Measurements from ENCODE around the gene IL18RAP. TPM values are rescaled to one million over a fixed set of nuclear protein-coding genes. Genes with fewer than 3 reads are reported as not detected.

The IL18RAP gene
- total and polyA plus RNA-seq, 2 donors from 2014 or later: 2.0 TPM; not detected in 1

GRCh38 chr2:102489646-102490045 is 66.7 kb downstream of the IL18RAP start:
- DNase-seq (no peak), FAIRE-seq (no peak)
- Histone ChIP-seq H3K9ac (ENCODE audit: low read length in 3 of 3) (no peak overlapping the region), H3K27ac (ENCODE audit: low read depth in 2 of 2, low read length in 2 of 2) (no peak overlapping the region), H3K27me3 (ENCODE audit: control insufficient read depth, insufficient read depth, low read length) (no peaks in the 10 kb centered on the region), H3K9me3 (ENCODE audit: control insufficient read depth in 2 of 3, insufficient read depth in 1 of 3, low read length in 3 of 3) (no peaks in the 10 kb centered on the region), H3K4me3 (ENCODE audit: low read length in 3 of 3) (no peak overlapping the region), H3K36me3 (ENCODE audit: control insufficient read depth in 2 of 3, insufficient read depth in 3 of 3, low read length in 3 of 3) (no peaks in the 10 kb centered on the region), H3K4me1 (ENCODE audit: control insufficient read depth in 2 of 3, insufficient read depth in 2 of 3, low read depth in 1 of 3, low read length in 3 of 3) (peaks cover 0 to 2% (median 0%) of the 10 kb centered on the region in 3 donors)
- intact Hi-C loops (cut with DNase I): no loop called here
- TF ChIP-seq CTCF (IDR thresholded peaks at IDR 0.05; ENCODE audit: borderline replicate concordance, extremely low read depth, insufficient read depth): no peak

DNA sequence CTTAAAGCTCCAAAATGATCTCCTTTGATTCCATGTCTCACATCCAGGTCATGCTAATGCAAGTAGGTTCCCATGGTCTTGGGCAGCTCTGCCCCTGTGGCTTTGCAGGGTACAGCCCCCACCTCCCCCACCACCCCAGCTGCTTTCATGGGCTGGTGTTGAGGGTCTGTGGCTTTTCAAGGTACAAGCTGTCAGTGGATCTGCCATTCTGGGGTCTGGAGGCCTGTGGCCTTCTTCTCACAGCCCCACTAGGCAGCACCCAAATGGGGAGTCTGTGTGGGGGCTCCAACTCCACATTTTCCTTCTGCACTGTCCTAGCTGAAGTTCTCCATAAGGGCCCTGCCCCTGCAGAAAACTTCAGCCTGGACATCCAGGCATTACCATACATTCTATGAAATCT is 69.0 kb downstream of the IL18RAP start:
- H3K9ac ChIP-seq (ENCODE audit: low read length in 3 of 3): no peak overlapping the region
- H3K27ac ChIP-seq (ENCODE audit: low read depth in 2 of 2, low read length in 2 of 2): no peak overlapping the region
- FAIRE-seq: no peak
- H3K4me3 ChIP-seq (ENCODE audit: low read length in 3 of 3): no peak overlapping the region
- DNase-seq: no peak
- TF ChIP-seq CTCF (IDR thresholded peaks at IDR 0.05; ENCODE audit: borderline replicate concordance, extremely low read depth, insufficient read depth): no peak
- H3K9me3 ChIP-seq (ENCODE audit: control insufficient read depth in 2 of 3, insufficient read depth in 1 of 3, low read length in 3 of 3): no peaks in the 10 kb centered on the region
- H3K4me1 ChIP-seq (ENCODE audit: control insufficient read depth in 2 of 3, insufficient read depth in 2 of 3, low read depth in 1 of 3, low read length in 3 of 3): no peaks in the 10 kb centered on the region
- no peaks in the 10 kb centered on the region for H3K27me3 ChIP-seq (ENCODE audit: control insufficient read depth, insufficient read depth, low read length)
- intact Hi-C loops (cut with DNase I): no loop called here
- no peaks in the 10 kb centered on the region for H3K36me3 ChIP-seq (ENCODE audit: control insufficient read depth in 2 of 3, insufficient read depth in 3 of 3, low read length in 3 of 3)

DNA sequence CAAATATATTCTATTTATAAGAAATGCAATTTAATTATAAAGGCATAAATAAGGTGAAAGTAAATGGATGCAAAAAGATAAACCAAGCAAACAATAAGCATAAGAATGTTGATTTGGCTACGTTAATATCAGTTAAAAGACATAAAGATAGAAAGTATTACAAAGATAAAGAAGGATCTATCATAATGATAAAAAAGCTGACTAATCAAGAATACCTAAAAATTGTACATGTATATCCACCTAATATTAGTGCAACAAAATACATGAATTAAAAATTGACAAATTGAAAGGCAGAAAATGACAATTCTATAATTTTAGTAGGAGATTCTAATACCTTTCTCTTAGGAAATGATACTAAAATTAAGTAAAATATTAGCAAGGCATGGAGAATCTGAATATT is 71.6 kb downstream of the IL18RAP start:
- DNase-seq (no peak), FAIRE-seq (no peak)
- Histone ChIP-seq H3K27ac (ENCODE audit: low read depth in 2 of 2, low read length in 2 of 2) (no peak overlapping the region), H3K4me1 (ENCODE audit: control insufficient read depth in 2 of 3, insufficient read depth in 2 of 3, low read depth in 1 of 3, low read length in 3 of 3) (no peaks in the 10 kb centered on the region), H3K36me3 (ENCODE audit: control insufficient read depth in 2 of 3, insufficient read depth in 3 of 3, low read length in 3 of 3) (no peaks in the 10 kb centered on the region), H3K9me3 (ENCODE audit: control insufficient read depth in 2 of 3, insufficient read depth in 1 of 3, low read length in 3 of 3) (no peaks in the 10 kb centered on the region), H3K27me3 (ENCODE audit: control insufficient read depth, insufficient read depth, low read length) (no peaks in the 10 kb centered on the region), H3K4me3 (ENCODE audit: low read length in 3 of 3) (no peak overlapping the region), H3K9ac (ENCODE audit: low read length in 3 of 3) (no peak overlapping the region)
- no peak for TF ChIP-seq CTCF (IDR thresholded peaks at IDR 0.05; ENCODE audit: borderline replicate concordance, extremely low read depth, insufficient read depth)
- intact Hi-C loops (cut with DNase I): no loop called here

DNA sequence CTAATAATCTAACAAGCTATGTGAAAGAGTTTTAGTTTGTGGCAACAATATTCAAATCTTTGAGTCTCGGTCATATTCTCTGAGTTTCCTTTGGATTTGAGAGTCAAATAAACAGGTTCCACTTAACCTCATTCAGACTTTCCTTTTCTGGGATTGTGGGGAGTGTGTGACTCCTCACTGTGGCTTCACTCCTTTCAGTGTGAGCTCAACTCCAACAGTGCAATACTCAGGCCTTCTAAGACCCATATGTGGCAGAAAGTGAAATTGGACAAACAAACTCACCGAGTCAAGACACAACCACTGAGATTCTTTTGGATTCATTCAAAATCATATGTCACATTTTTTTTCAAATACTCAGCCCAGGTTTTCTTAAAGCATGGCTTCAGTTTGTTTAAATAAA is 75.5 kb downstream of the IL18RAP start:
- no peak for DNase-seq
- Histone ChIP-seq H3K4me3 (ENCODE audit: low read length in 3 of 3) (no peak overlapping the region), H3K9ac (ENCODE audit: low read length in 3 of 3) (no peak overlapping the region), H3K4me1 (ENCODE audit: control insufficient read depth in 2 of 3, insufficient read depth in 2 of 3, low read depth in 1 of 3, low read length in 3 of 3) (peaks cover 0 to 2% (median 0%) of the 10 kb centered on the region in 3 donors), H3K27ac (ENCODE audit: low read depth in 2 of 2, low read length in 2 of 2) (no peak overlapping the region), H3K27me3 (ENCODE audit: control insufficient read depth, insufficient read depth, low read length) (no peaks in the 10 kb centered on the region), H3K9me3 (ENCODE audit: control insufficient read depth in 2 of 3, insufficient read depth in 1 of 3, low read length in 3 of 3) (no peaks in the 10 kb centered on the region), H3K36me3 (ENCODE audit: control insufficient read depth in 2 of 3, insufficient read depth in 3 of 3, low read length in 3 of 3) (no peaks in the 10 kb centered on the region)
- FAIRE-seq: no peak
- TF ChIP-seq CTCF (IDR thresholded peaks at IDR 0.05; ENCODE audit: borderline replicate concordance, extremely low read depth, insufficient read depth): no peak
- intact Hi-C loops (cut with DNase I): no loop called here
